Neural cell (in vitro differentiated cells): ENCODE data around the gene C1orf21. TPM values are rescaled to one million over a fixed set of nuclear protein-coding genes. Genes with fewer than 3 reads are reported as not detected.

Experiments
- H2AFZ ChIP-seq: fragments of 200-600, 300-800 bp; sonication (generic), shearing (Covaris generic); 2 replicates; pipeline ENCODE4 v1.6.0; 2014; ENCODE audit warnings: low read depth, mild to moderate bottlenecking, antibody characterized with exemption, low read length, moderate library complexity
- H3F3A ChIP-seq: fragments of 200-600 bp; shearing (Covaris generic); 2 replicates; pipeline ENCODE4 v1.6.1; 2016; ENCODE audit warnings: mild to moderate bottlenecking, moderate library complexity, mixed read lengths, antibody characterized with exemption, low read length; ENCODE audit not compliant: insufficient read depth, poor library complexity, severe bottlenecking
- H3K27ac ChIP-seq: fragments of 200-600, 300-800 bp; sonication (generic), shearing (Covaris generic); 2 replicates; pipeline ENCODE4 v1.5.1; 2014; ENCODE audit warnings: mild to moderate bottlenecking, low read length, moderate library complexity
- H3K27me3 ChIP-seq: fragments of 300-800, 200-600 bp; sonication (generic), shearing (Covaris generic); 2 replicates; pipeline ENCODE4 v1.6.0; 2014; ENCODE audit warnings: mild to moderate bottlenecking, low read depth, low read length, moderate library complexity; ENCODE audit not compliant: insufficient read depth
- H3K36me3 ChIP-seq: fragments of 300-800, 200-600 bp; sonication (generic), shearing (Covaris generic); 2 replicates; pipeline ENCODE4 v1.5.1; 2014; ENCODE audit warnings: mild to moderate bottlenecking, antibody characterized with exemption, low read length, moderate library complexity; ENCODE audit not compliant: insufficient read depth
- H3K4me2 ChIP-seq: fragments of 300-800, 200-600 bp; sonication (generic), shearing (Covaris generic); 2 replicates; pipeline ENCODE4 v1.6.0; 2014; ENCODE audit warnings: mild to moderate bottlenecking, low read length
- H3K4me3 ChIP-seq: fragments of 300-800, 200-600 bp; sonication (generic), shearing (Covaris generic); 2 replicates; pipeline ENCODE4 v1.5.1; 2014; ENCODE audit warnings: mild to moderate bottlenecking, low read length, moderate library complexity
- H3K79me2 ChIP-seq: fragments of 200-600 bp; shearing (Covaris generic); replicated peaks from 2 replicates; pipeline ENCODE4 v1.6.0; 2014; ENCODE audit warnings: mild to moderate bottlenecking, low read length, moderate library complexity; ENCODE audit not compliant: insufficient read depth
- H3K9ac ChIP-seq: fragments of 300-800, 200-600 bp; sonication (generic), shearing (Covaris generic); 2 replicates; pipeline ENCODE4 v1.6.1; 2016; ENCODE audit warnings: mild to moderate bottlenecking, low read length, mixed read lengths
- H3K9me2 ChIP-seq: fragments of 200-600 bp; shearing (Covaris generic); 2 replicates; pipeline ENCODE4 v1.6.1; 2016; ENCODE audit warnings: mild to moderate bottlenecking, low read length, mixed read lengths; ENCODE audit not compliant: insufficient read depth
- H3K9me3 ChIP-seq: fragments of 200-600, 300-800 bp; sonication (generic), shearing (Covaris generic); 2 replicates; pipeline ENCODE4 v1.6.1; 2016; ENCODE audit warnings: mild to moderate bottlenecking, mixed run types, low read length, moderate library complexity, mixed read lengths
- H4K20me1 ChIP-seq: fragments of 200-600 bp; shearing (Covaris generic); 2 replicates; pipeline ENCODE4 v1.6.1; 2016; ENCODE audit warnings: mild to moderate bottlenecking, mixed run types; ENCODE audit not compliant: insufficient read depth
- CTCF ChIP-seq: fragments of 450-650 bp; IDR thresholded peaks from 2 replicates; pipeline ENCODE4 v1.5.1; 2014; ENCODE audit warnings: antibody characterized with exemption, mild to moderate bottlenecking, moderate library complexity; ENCODE audit not compliant: poor library complexity, severe bottlenecking
- EP300 ChIP-seq: fragments of 450-650 bp; conservative IDR thresholded peaks from 2 replicates; pipeline ENCODE4 v1.6.1; 2014; ENCODE audit warnings: antibody characterized with exemption, mild to moderate bottlenecking, moderate library complexity; ENCODE audit not compliant: poor library complexity, severe bottlenecking
- EZH2 ChIP-seq: fragments of 200-600, 300-800 bp; shearing (Covaris generic), sonication (generic); IDR thresholded peaks from 2 replicates; pipeline ENCODE4 v1.6.1; 2014; ENCODE audit warnings: antibody characterized with exemption, low read length, borderline replicate concordance, mild to moderate bottlenecking; ENCODE audit not compliant: insufficient read depth, poor library complexity, severe bottlenecking
- MXI1 ChIP-seq: fragments of 450-650 bp; conservative IDR thresholded peaks from 2 replicates; pipeline ENCODE4 v1.6.1; 2014; ENCODE audit warnings: antibody characterized with exemption, mild to moderate bottlenecking; ENCODE audit not compliant: poor library complexity, severe bottlenecking
- POLR2AphosphoS5 ChIP-seq: IDR thresholded peaks from 2 replicates; pipeline ENCODE4 v1.6.1; 2012
- RAD21 ChIP-seq: fragments of 450-650 bp; conservative IDR thresholded peaks from 2 replicates; pipeline ENCODE4 v1.6.1; 2014; ENCODE audit warnings: antibody characterized with exemption, mild to moderate bottlenecking, moderate library complexity
- REST ChIP-seq: IDR thresholded peaks from 2 replicates; pipeline ENCODE4 v1.6.1; 2012; ENCODE audit warnings: borderline replicate concordance
- SMC3 ChIP-seq: fragments of 450-650 bp; conservative IDR thresholded peaks from 2 replicates; pipeline ENCODE4 v1.6.1; 2014; ENCODE audit warnings: antibody characterized with exemption, mild to moderate bottlenecking, moderate library complexity; ENCODE audit not compliant: poor library complexity
- TAF1 ChIP-seq: IDR thresholded peaks from 2 replicates; pipeline ENCODE4 v1.6.1; 2012; ENCODE audit warnings: low read depth
- polyA plus RNA-seq: library from polyadenylated mRNA; depleted of rRNA; stranded (reverse); fragments of >200 nt; gene quantifications from 2 replicates; pipeline ENCODE4 v1.2.3, GENCODE V29; 2014

C1orf21 gene
- polyA plus RNA-seq, 1 donor from 2014 or later: 21.1 TPM

- H3K4me2 ChIP-seq: no peak overlapping the region
- H3K27me3 ChIP-seq: no peaks in the 10 kb centered on the region
- no peak overlapping the region for H3K27ac ChIP-seq
- H2AFZ ChIP-seq: no peak overlapping the region
- no peak overlapping the region for H3K4me3 ChIP-seq
- TF ChIP-seq EZH2: no peak
- no peak for TF ChIP-seq TAF1
- no peak for TF ChIP-seq MXI1
- no peak for TF ChIP-seq POLR2AphosphoS5
- no peak for TF ChIP-seq CTCF
- no peak for TF ChIP-seq SMC3
- TF ChIP-seq EP300: no peak
- TF ChIP-seq RAD21: no peak
- no peak for TF ChIP-seq REST
- no peaks in the 10 kb centered on the region for H3K36me3 ChIP-seq
- no peaks in the 10 kb centered on the region for H3F3A ChIP-seq
- no peaks in the 10 kb centered on the region for H4K20me1 ChIP-seq
- no peaks in the 10 kb centered on the region for H3K9me2 ChIP-seq
- H3K9ac ChIP-seq: no peak overlapping the region
- H3K9me3 ChIP-seq: no peaks in the 10 kb centered on the region
- H3K79me2 ChIP-seq: no peaks in the 10 kb centered on the region
These were observed 235.5 kb downstream of the C1orf21 start for GRCh38 chr1:184622136-184622823.

GRCh38 chr1:184623404-184623803, 236.6 kb downstream of the C1orf21 start:
- H3K4me3 ChIP-seq: no peak overlapping the region
- H2AFZ ChIP-seq: no peak overlapping the region
- no peak overlapping the region for H3K4me2 ChIP-seq
- H3K27ac ChIP-seq: no peak overlapping the region
- H3K79me2 ChIP-seq: no peaks in the 10 kb centered on the region
- no peaks in the 10 kb centered on the region for H3K36me3 ChIP-seq
- H3K9ac ChIP-seq: no peak overlapping the region
- no peaks in the 10 kb centered on the region for H4K20me1 ChIP-seq
- no peaks in the 10 kb centered on the region for H3F3A ChIP-seq
- H3K9me2 ChIP-seq: no peaks in the 10 kb centered on the region
- TF ChIP-seq SMC3: no peak
- no peak for TF ChIP-seq POLR2AphosphoS5
- no peak for TF ChIP-seq REST
- no peak for TF ChIP-seq RAD21
- TF ChIP-seq TAF1: no peak
- TF ChIP-seq EZH2: no peak
- TF ChIP-seq CTCF: no peak
- no peak for TF ChIP-seq EP300
- TF ChIP-seq MXI1: no peak
- H3K27me3 ChIP-seq: no peaks in the 10 kb centered on the region
- H3K9me3 ChIP-seq: no peaks in the 10 kb centered on the region
